Activated CD4-positive, alpha-beta T cell treated with anti-CD3 and anti-CD28 coated beads for 1 hour (primary cell): Measurements from ENCODE around the gene SDK1.

Experiments used
- DNase-seq: peaks from one replicate; pipeline ENCODE4 v3.0.0-alpha.2; 2020

Gene SDK1

GRCh38 chr7:3605222-3605621 lies 304.2 kb downstream of the SDK1 start:
- no peak for DNase-seq

DNA sequence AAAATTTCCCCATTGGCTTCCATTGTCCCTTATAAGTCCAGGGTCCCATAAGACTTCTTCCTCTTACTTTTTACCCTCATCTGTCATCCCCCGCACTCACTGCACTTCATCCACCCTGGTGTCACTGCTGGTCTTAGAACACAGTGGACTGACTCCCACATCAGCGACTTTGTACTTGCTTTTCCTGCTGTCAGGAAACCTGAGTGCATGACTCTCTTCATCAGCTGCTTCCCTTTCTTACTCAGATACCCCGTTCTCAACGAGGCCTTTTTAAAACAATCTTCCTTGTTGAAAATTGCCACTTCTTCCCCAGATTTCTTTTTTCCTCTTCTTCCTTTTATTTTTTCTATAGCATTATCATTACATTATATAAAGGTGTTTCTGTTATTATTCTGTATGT lies 305.4 kb downstream of the SDK1 start:
- DNase-seq = no peak

GRCh38 chr7:3607847-3608246 lies 306.8 kb downstream of the SDK1 start:
- DNase-seq = no peak

GRCh38 chr7:3616306-3616705 lies 315.3 kb downstream of the SDK1 start:
- DNase-seq = no peak

DNA sequence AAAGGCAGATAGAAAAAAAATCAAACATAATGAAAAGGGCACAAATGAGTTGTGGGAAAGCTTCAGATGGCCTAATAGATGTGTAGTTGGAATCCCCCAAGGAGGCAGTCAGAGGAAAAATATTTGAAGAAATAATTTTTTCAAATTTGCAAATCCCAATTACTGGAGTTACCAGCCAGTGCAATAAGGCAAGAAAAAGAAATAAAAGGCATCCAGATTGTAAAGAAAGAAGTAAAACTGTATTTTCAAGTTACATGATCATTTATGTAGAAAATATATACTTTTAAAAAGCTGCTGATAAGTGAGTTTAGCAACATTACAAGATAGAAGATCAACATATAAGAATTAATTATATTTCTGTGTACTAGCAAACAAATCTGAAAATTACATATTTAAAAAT lies 329.0 kb downstream of the SDK1 start:
- no peak for DNase-seq

- no peak for DNase-seq
Observed at GRCh38 chr7:3634396-3634795, 333.3 kb downstream of the SDK1 start.

- no peak for DNase-seq
Observed at GRCh38 chr7:3636131-3636860, 335.2 kb downstream of the SDK1 start.

DNA sequence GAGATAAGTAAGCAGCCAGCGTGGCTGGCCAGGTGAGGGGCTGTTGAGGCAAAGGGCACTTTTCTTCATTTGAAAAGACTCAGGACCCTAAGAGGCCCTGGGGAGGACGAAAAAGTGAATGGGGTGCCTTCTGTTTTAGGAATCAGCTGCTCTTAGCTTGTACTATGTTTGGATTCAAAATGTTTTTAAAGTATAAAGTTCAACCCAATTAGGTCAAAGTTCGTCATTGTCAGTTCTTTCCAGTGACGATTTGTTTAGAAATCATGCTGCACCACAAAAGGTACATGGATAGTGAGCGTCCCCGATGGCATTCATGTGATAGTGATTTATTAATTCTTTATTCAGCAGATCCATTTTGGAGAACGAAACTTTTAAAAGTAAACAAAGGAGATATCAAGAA lies 338.2 kb downstream of the SDK1 start:
- no peak for DNase-seq

DNA sequence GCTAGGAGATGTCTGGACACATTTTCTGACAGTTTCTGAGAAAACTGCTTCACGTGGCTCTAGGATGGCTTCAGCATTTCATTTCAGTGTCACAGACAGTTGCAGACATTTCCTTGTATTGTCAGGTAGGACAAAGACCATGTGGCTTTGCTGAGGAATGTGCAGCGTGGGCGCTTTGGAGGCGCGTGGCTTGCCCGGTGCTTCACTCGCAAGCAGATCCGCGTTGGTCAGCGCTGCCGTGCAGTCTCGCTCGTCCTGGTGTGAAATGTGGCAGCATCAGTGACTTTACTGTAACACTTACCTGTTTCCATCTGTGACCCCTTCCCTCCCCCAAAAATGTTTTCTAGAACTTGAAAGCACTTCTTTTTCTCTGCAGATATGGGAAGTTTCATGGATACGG lies 340.5 kb downstream of the SDK1 start:
- DNase-seq = no peak

GRCh38 chr7:3643091-3643490 lies 342.0 kb downstream of the SDK1 start:
- no peak for DNase-seq

DNA sequence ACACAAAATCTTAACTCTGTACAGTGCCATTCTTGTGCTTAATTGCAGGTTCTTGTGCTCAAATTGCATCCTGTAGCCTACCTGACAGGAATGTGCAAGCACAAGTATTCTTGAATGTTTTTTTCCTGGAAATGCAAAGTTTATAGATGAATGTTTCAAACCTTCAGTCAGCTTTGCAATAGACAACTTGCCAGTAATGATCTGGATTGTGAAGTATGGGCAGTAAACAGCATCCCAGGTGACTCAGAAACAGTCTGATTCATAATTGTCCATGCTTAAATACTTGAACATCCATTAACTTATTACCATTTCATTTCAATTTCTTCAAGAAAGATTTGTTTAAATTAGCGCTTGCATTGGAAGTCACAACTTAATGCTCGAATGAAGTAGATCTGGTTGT lies 347.2 kb downstream of the SDK1 start:
- DNase-seq = no peak

- no peak for DNase-seq
Observed at GRCh38 chr7:3649250-3649649, 348.2 kb downstream of the SDK1 start.

GRCh38 chr7:3649678-3650440 lies 348.8 kb downstream of the SDK1 start:
- DNase-seq = no peak

DNA sequence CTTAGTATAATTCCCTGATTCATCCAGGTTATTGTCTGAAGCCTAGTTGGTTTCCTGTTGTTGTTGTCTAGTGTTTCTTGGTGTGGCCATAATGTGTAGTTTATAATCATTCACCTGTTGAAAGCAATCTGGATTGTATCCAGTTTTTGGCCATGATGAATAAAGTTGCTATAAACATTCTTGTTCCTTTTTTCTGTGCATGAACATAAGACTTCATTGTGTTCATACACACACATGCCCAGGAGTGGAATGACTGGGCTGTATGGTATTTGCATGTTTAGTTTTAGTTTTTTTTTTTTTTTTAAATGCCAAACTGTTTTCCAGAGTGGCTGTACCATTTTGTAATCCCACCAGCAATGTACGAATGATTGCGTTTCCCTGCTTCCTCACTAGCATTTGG lies 349.8 kb downstream of the SDK1 start:
- no peak for DNase-seq

DNA sequence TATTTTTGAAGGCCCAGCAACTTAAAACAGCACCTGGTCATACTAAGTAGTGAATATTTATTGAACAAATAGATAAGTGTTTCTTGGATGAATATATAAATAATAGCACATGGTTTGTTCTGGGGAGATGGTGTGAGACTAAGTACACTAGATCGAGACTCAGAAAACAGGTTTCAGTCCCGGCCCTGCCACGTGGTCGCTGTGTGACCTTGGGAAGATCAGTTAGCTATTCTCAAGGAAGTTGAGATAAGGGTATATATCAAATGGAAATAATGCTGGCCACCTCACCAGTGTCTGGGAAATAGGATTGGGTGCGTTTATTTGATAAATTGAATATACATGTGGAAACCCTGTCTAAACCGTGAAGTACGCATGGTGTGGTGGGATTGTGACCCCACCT lies 354.6 kb downstream of the SDK1 start:
- no peak for DNase-seq

DNA sequence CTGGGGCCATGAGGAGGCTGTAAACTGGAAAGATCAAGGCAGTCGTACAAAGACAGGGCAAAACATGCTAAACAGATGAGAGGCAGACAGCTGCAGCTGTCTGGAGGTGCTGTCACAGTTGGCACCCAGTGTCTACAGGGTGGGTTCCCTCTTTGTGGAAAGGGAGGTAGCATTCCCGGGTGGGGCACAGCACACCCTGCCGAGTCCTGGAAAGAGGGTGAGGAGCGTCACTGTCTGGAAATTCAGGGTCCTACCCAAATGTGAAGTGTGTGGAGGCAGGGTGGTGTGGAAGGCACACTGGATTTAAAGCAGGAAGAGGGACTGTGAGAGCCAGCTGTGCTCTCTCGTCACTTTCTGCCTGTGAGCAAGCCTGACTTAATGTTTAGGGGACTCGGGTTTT lies 356.2 kb downstream of the SDK1 start:
- DNase-seq = no peak

DNA sequence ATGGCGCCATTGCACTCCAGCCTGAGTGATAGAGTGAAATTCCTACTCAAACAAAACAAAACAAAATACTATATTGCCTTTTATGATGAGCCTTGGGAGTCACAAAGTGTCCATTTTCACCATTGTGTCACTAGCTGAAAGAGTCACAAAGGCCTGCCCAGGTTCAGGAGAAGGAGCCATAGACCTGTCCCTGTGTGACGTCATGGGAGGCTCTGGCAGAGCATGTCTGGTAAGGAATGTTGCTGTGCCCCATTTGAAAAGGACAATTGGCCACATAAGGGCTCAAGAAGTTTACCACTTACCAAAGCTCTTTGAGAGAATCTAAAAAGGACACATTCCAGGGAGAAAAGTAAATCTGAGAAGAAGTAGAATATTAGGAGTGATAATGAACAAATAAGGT lies 367.7 kb downstream of the SDK1 start:
- DNase-seq = no peak

GRCh38 chr7:3670898-3671297 lies 369.8 kb downstream of the SDK1 start:
- DNase-seq = no peak

DNA sequence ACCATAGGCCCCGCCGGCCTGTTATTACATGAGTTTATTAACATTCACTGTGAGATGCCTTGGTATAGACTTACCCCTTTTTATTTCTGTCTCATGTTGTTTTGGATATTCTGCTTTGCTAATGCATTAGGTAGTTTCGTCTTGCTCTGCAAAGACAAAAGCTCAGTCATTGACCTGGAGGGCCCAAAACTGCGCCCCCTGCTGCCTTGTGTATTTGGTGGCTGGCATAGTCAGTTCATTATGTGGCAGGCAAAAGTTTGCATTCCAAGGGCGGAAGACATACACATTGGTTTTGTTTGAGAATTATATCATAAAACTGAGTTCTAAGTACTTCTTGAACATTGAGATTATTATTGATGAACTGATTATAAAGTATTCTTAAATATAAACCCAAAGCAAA lies 372.5 kb downstream of the SDK1 start:
- peak; percentile 20 for DNase-seq

DNA sequence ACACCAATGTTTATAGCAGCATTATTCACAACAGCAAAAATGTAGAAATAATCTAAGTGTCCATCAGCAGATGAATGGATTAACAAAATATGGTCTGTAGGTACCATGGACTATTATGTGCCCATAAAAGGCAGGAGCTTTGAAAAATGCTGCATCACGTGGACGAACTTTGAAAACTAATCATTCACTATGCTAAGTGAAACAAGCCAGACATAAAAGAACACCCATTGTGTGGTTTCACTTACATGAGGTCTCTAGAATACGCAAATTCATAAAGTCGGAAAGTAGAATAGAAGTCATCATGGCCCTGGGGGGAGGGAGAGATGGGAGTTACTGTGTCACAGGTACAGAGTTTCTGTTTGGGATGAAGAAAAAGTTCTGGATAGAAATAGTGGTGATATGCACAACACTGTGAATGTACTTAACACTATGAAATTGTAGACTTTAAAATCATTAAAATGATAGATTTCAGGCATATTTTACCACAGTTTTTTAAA lies 377.3 kb downstream of the SDK1 start:
- no peak for DNase-seq

GRCh38 chr7:3682028-3682710 lies 381.1 kb downstream of the SDK1 start:
- no peak for DNase-seq

- DNase-seq = no peak
Observed at GRCh38 chr7:3683546-3684539, 382.8 kb downstream of the SDK1 start.

GRCh38 chr7:3688071-3688470 lies 387.0 kb downstream of the SDK1 start:
- no peak for DNase-seq
